ENCODE measurements around the gene AGBL4.
A peak's percentile ranks its signal among the peaks of the same experiment; 100 is the strongest.

- peak; percentile 69; the same call in 1 of the 2 replicates for TF ChIP-seq CTCF (tag by site-specific recombination; IDR thresholded peaks at IDR 0.05)
- TF ChIP-seq ZNF777 (tag by site-specific recombination; IDR thresholded peaks at IDR 0.05; ENCODE audit: borderline replicate concordance), result no peak
- peak; percentile 99 for TF ChIP-seq REST (tag by site-specific recombination; IDR thresholded peaks at IDR 0.05)
- no peak for TF ChIP-seq ZNF830 (tag by site-specific recombination; IDR thresholded peaks at IDR 0.05; ENCODE audit: low read depth)
- no peak for TF ChIP-seq ZBTB6 (tag by site-specific recombination; IDR thresholded peaks at IDR 0.05)
- no peak for TF ChIP-seq ZNF510 (tag by site-specific recombination; IDR thresholded peaks at IDR 0.05; ENCODE audit: insufficient replicate concordance)
Measured at GRCh38 chr1:48530727-48531351, 1492.9 kb downstream of the AGBL4 start.

All from HEK293 (cell line).